Lower lobe of right lung (tissue), 2 donors: ENCODE data around the gene FBXO24. TPM values are rescaled to one million over a fixed set of nuclear protein-coding genes. Genes with fewer than 3 reads are reported as not detected.

ENCODE experiments used
- ATAC-seq, 2 donors: fragments of 200-7000 bp; cut with Tn5 transposase; one replicate each; pipeline ENCODE4 v1.9.1; 2020 to 2022; ENCODE audit warnings: mild to moderate bottlenecking in 2 of 2, moderate library complexity in 2 of 2
- DNase-seq: peaks from one replicate; pipeline ENCODE4 v3.0.0-alpha.2; 2020
- H3K27ac ChIP-seq: fragments of 200-600 bp; one replicate; pipeline ENCODE4 v1.8.0; 2022
- H3K27me3 ChIP-seq: fragments of 200-600 bp; one replicate; pipeline ENCODE4 v1.8.0; 2022; ENCODE audit warnings: low read depth
- H3K36me3 ChIP-seq: fragments of 200-600 bp; one replicate; pipeline ENCODE4 v1.8.0; 2022; ENCODE audit warnings: mild to moderate bottlenecking
- H3K4me1 ChIP-seq: fragments of 200-600 bp; one replicate; pipeline ENCODE4 v1.8.0; 2022
- H3K4me3 ChIP-seq: fragments of 200-600 bp; one replicate; pipeline ENCODE4 v1.8.0; 2022; ENCODE audit warnings: mild to moderate bottlenecking
- H3K9me3 ChIP-seq: fragments of 200-600 bp; one replicate; pipeline ENCODE4 v1.8.0; 2022
- intact Hi-C: fragments of 100-400 bp; cut with DNase I; formaldehyde crosslinking; loops from one replicate; pipeline ENCODE4 v1.11.0; 2022
- total RNA-seq: library from RNA; stranded (reverse); fragmentation: NEBNext Ultra II Directional; extraction: Animal tissue kit (Norgen Biotek cat#: 25700); gene quantifications from one replicate; pipeline ENCODE4 v1.2.1, GENCODE V29; 2021
- TF ChIP-seq, protein P1 (sequence below): fragments of 200-600 bp; IDR thresholded peaks from one replicate; pipeline ENCODE4 v1.8.0; 2022; ENCODE audit warnings: antibody characterized with exemption, mild to moderate bottlenecking
- donor health status: DM: no; HTN: yes; CAD: no; lungs with severe emphysema.

FBXO24 gene
- total RNA-seq, 1 donor from 2014 or later: 0.74 TPM

DNA sequence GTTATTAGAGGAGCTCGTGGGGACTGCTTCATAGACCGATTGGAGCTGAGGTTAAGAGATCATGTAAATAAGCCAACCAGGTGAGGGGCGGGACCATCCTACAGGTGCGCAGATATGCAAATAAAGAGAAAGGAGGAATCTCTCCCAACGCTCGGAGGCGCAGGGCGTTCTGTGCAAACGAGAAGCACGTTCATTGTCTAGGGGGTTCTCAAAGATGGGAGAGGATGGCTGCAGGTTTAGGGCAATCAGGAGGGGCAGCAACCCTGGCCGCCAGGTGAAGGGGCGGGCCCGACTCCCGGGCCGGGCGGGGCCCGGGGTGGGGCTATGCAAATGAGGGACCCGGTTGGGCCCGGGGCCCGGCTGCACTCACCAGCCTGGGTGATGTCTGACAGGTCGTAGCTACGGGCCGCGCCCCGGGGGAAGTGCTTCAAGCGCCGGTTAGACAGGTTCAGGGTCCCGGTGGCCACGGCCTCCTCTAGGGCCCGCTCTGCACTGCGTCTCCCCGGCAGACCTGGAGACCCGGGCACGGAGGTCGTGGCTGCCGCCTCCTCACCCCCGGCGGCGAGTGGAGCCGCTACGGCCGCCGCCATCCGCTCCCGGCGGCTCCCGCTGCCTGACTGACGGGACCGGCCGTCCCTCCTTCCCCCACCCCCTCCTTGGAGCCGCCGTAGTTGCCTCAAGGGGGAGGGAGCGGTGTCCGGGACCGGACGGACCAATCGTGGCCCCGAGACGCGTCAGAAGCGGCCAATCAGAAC, 440 bp upstream of the FBXO24 start, which contains the start of gene LRCH4:
LRCH4 (minus strand) TSS at position 619 of the 755 bp plus-strand sequence; CDS start at position 590, 29 bp downstream.
- DNase-seq (peak; percentile 70), ATAC-seq (peak; percentile 53 to 61)
- Histone ChIP-seq H3K36me3 (peaks cover 26% of the 10 kb centered on the region), H3K4me3 (peak within 1 kb of the TSS; percentile 99), H3K9me3 (no peaks in the 10 kb centered on the region), H3K27me3 (no peaks in the 10 kb centered on the region), H3K4me1 (peaks cover 50% of the 10 kb centered on the region), H3K27ac (peak within 1 kb of the TSS; percentile 98)
- TF ChIP-seq, protein P1, sequence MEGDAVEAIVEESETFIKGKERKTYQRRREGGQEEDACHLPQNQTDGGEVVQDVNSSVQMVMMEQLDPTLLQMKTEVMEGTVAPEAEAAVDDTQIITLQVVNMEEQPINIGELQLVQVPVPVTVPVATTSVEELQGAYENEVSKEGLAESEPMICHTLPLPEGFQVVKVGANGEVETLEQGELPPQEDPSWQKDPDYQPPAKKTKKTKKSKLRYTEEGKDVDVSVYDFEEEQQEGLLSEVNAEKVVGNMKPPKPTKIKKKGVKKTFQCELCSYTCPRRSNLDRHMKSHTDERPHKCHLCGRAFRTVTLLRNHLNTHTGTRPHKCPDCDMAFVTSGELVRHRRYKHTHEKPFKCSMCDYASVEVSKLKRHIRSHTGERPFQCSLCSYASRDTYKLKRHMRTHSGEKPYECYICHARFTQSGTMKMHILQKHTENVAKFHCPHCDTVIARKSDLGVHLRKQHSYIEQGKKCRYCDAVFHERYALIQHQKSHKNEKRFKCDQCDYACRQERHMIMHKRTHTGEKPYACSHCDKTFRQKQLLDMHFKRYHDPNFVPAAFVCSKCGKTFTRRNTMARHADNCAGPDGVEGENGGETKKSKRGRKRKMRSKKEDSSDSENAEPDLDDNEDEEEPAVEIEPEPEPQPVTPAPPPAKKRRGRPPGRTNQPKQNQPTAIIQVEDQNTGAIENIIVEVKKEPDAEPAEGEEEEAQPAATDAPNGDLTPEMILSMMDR: no peak
- intact Hi-C loops: no loop called here

- intact Hi-C loops: no loop called here
- no peaks in the 10 kb centered on the region for H3K27me3 ChIP-seq
- H3K4me3 ChIP-seq: no peak overlapping the region
- ATAC-seq: no peak
- no peak for DNase-seq
- no peaks in the 10 kb centered on the region for H3K36me3 ChIP-seq
- H3K4me1 ChIP-seq: peaks cover 23% of the 10 kb centered on the region
- H3K9me3 ChIP-seq: no peaks in the 10 kb centered on the region
- H3K27ac ChIP-seq: no peak overlapping the region
- TF ChIP-seq, protein P1: peak; percentile 32
Measured at GRCh38 chr7:100588438-100588837, 2.3 kb downstream of the FBXO24 start.

GRCh38 chr7:100589341-100589947, 3.3 kb downstream of the FBXO24 start:
- no peaks in the 10 kb centered on the region for H3K9me3 ChIP-seq
- intact Hi-C loops: no loop called here
- TF ChIP-seq, protein P1: no peak

GRCh38 chr7:100590077-100590737, 4.1 kb downstream of the FBXO24 start:
- intact Hi-C loops: no loop called here
- Histone ChIP-seq H3K27me3 (no peaks in the 10 kb centered on the region), H3K4me3 (no peak overlapping the region), H3K27ac (no peak overlapping the region), H3K36me3 (no peaks in the 10 kb centered on the region), H3K4me1 (peaks cover 5% of the 10 kb centered on the region), H3K9me3 (no peaks in the 10 kb centered on the region)
- no peak for ATAC-seq
- TF ChIP-seq, protein P1: no peak
- DNase-seq: peak; percentile 36

More at GRCh38 chr7:100589341-100589947, 3.3 kb downstream of the FBXO24 start:
- Histone ChIP-seq H3K27me3 (no peaks in the 10 kb centered on the region), H3K4me3 (no peak overlapping the region), H3K4me1 (peaks cover 13% of the 10 kb centered on the region), H3K36me3 (no peaks in the 10 kb centered on the region), H3K27ac (no peak overlapping the region)
- ATAC-seq (no peak), DNase-seq (peak; percentile 36)

- H3K9me3 ChIP-seq: no peaks in the 10 kb centered on the region
- no peaks in the 10 kb centered on the region for H3K36me3 ChIP-seq
- H3K4me3 ChIP-seq: no peak overlapping the region
- H3K27me3 ChIP-seq: no peaks in the 10 kb centered on the region
- H3K27ac ChIP-seq: no peak overlapping the region
- intact Hi-C loops: no loop called here
- TF ChIP-seq, protein P1: no peak
- DNase-seq (no peak), ATAC-seq (no peak)
- H3K4me1 ChIP-seq: peaks cover 5% of the 10 kb centered on the region
Measured at GRCh38 chr7:100591596-100591995, 5.5 kb downstream of the FBXO24 start.
